ENCODE measurements around the gene VAC14.

Gene VAC14

GRCh38 chr16:70740914-70741782 lies 59.8 kb downstream of the VAC14 start:
- no peak for DNase-seq

- DNase-seq: no peak
These were observed 60.6 kb downstream of the VAC14 start for GRCh38 chr16:70740174-70740913.

GRCh38 chr16:70739389-70739788 lies 61.6 kb downstream of the VAC14 start:
- no peak for DNase-seq

GRCh38 chr16:70738083-70738977 lies 62.6 kb downstream of the VAC14 start:
- no peak for DNase-seq

DNA sequence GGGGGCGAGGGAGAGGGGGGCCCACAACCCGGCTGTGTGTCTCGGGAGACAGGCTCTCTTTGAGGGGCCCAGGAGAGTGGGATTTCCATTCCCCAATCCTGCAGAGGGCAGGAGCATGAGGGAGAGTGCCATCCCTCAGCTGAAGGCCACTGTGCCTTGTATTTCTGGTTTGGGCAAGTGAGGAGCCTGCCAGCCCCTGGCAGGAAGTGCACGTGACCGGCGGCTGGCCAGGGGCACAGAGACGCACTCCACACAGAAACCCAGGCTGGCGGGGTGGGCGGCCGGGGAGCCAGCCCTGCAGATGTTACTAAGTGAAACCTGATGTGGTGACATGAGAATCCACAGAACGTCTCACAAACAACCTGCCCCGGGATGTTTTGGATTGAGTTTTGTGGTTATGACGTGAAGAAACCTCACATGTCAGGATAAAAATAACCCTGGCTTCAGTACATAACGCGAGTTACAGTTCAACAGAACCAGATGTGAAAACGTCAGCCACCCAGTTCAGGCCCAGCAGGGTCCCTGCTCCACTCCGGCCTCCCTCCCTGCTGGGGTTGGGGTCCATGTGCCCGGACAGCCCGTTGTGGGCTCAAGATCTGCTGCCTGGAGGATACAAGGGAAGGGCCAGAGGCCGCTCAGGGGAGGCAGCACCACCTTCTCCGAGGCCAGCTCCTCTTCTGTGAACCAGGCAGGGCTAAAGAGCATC lies 63.4 kb downstream of the VAC14 start:
- peak; percentile 75 for DNase-seq

DNA sequence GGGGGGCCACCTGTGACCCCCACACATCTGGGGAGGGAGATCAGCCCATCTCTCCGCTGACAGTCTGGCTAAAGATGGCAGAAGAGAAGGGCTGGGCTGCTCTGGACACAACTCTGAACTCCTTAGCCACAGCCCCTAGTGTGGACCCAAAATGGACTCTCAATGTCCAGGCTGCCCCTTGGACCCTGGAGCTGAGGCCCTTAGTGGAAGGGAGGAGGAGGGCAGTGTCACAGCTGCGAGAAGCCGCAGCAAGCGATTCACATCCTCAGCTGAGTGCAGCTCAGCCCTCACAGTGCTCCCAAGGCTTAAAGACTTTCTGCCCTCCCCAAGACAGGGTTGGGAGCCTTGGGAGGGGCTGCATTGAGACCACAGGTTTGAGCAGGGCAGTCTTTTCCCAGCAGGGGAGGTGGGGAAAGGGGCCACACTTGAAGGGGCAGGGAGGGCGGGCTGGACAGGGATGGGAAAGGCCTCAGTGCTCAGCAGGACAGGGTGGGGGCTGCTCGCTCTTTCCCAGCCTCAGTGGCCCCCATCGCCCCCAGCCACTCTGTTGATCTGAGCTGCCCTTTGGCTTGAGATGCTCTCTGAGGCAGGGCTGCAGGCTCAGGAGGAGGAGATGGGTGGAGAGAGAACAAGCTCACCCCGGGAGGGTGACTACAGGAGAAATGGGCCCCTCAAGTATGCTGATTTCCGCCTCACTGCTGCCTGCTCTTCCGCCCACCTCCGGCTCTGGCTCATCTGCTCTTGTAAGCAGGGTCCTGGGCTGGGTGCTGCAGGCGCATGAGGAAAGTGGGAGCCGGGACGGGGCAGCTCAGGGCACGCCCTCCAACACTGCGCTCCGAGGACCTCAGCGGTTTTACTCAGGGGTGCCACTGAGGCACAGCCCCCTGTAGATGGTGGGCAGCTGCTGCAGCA lies 64.2 kb downstream of the VAC14 start:
- DNase-seq: no peak

DNA sequence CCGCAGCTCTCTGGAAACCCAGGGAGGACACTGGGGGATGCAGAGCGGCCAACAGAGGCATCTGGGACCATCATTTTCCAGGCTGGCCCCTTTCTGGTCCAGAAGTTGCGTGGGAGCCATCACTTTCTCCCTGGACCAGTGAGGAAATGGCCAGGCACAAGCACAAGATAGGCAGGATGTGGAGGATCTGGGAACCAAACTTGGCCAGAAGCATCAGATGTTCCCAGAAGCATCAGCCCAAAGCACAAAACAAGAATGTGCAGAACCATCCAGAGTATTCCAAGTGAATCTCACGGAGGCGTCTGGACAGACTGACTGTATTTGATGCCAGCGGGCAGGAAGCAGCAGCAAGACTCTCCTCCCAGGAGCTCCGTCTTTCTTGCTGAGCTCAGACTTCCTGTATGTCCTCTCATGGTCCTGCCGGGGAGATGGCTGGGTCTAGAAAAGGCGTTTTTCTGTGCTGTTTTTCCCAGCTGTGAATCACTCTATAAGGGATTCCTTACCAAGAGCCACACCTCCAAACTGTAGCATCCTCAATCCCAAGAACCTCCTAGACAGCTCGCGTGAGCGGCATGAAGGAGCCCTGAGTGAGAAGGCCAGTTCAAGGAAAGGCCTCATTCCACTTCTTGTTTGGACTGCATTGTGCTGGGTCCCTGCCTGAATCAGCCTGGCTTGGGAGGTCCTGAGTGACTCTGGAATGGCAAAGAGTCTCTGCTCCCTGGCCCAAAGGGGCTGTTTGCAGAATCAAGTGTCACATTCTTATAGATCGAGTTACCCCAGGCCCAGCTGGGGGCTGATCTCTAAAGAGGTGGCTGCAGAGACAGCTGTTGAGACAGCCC lies 65.6 kb downstream of the VAC14 start:
- no peak for DNase-seq

GRCh38 chr16:70734522-70735095 lies 66.3 kb downstream of the VAC14 start:
- DNase-seq: no peak

DNA sequence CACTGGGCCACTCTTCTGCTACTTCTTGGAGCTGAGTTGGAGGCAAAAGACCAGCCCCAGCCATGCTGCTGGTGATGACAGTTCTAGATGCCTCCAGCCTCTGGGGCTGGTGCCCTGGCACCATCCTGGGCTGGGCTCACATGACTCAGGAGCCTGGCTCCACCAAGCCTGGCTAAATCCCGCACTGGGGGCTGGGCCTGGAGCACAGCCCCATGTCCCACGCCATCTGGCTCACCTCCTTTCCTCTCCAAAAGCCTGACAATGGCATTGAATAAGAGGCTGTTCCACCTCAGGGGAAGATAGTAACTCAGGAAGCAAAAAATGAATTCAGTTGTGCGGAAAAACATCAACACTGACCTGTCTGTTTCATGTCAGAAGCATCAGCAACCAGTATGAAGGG lies 70.0 kb downstream of the VAC14 start:
- DNase-seq: no peak

DNA sequence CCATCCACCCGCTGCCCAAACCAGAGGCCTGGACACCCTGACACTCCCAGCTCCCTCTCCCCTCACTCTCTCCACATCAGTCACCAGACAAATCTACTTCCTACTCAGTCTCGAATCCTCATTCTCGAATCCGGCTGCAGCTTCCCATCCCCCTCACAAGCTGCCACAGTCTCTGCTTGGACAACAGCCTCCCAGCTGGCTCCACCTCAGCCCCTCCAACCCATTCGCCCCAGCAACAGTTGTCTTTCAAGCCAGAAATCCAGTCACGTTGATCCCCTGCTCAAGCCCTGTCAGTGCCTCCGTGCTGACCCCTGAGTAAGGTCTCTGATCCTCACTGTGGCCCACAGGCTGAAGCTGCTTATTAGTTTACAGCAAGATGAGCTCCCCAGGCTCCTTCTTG lies 70.9 kb downstream of the VAC14 start:
- DNase-seq: no peak

DNA sequence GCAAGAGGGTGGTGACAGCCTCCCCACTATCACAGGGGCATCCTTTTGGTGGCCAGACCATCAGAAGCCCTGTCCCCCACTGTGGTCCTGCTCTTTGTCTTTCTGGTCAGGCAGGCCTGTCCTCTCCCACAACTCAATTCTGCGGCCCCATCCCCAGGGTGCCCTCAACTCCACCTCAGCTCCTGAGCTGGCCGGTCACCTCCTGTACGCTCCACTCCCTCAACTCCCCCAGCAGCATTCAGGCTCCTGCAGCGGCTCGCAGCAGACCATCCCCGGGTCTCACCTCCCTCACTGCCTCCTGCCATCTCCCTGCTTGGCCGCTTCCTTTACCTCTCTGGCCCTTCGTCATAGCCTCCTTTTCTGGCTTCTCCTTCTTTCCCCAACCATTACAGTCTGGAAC lies 71.7 kb downstream of the VAC14 start:
- DNase-seq: no peak

- no peak for DNase-seq
These were observed 72.8 kb downstream of the VAC14 start for GRCh38 chr16:70728150-70728549.

- no peak for DNase-seq
These were observed 74.0 kb downstream of the VAC14 start for GRCh38 chr16:70726892-70727361.

DNA sequence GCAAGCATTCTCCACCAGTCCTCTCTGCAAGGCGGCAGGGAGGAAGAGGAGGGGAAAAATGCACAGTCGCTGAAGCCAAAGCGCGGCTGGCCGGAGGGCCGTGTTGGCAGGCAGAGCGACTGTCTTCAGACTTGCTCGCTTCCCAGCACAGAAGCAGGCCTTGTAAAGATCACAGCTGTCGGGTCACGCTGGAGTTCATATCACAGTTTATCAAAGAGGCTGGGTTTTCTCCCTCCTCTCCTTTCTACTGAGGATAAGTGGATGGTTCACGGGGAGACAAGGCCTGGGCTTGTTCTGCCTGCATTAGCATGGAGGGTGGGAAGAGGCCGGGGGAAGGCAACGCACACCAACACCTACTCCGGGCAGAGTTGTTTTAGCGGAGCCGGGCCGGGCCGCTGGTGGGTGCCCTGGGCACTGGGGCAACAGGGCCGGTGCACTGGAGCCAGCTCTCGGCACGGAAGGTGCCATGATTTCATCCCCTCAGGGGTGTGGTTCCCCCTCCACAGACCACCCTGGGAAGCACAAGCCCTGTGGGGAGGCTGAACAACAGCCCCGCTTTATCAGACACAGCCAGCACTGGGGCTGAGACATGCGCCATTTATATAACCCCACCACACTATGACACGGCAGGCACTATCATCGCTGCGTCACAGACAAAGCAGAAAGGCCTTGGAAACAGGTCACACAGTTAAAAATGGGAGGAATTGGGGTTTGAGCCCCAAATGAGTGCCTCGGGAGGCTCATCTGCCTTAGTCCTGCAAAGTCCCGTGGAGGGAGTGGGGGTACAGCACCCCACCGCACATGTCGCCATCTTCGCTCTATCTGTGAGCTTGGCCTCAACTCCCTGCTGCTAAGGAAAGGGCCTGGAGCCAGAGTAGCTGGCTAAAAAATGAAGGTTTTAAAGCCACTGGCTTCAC lies 74.8 kb downstream of the VAC14 start:
- no peak for DNase-seq

- no peak for DNase-seq
These were observed 75.7 kb downstream of the VAC14 start for GRCh38 chr16:70725024-70725911.

- no peak for DNase-seq
These were observed 76.6 kb downstream of the VAC14 start for GRCh38 chr16:70724146-70725023.

- DNase-seq: no peak
These were observed 77.2 kb downstream of the VAC14 start for GRCh38 chr16:70723740-70724145.

Data from CD4-positive, alpha-beta T cell treated with Interleukin-15 for 1 hour (primary cell).